ENCODE data around the gene CST8. TPM values are rescaled to one million over a fixed set of nuclear protein-coding genes. Genes with fewer than 3 reads are reported as not detected.

Gene CST8
- total RNA-seq, 1 experiment from 2014 or later = not detected

- Histone ChIP-seq H4K91ac (ENCODE audit: insufficient read length, low read depth, low read length) (no peak overlapping the region), H2BK120ac (ENCODE audit: low read depth, low read length, poor library complexity, severe bottlenecking) (no peak overlapping the region), H3K27ac (ENCODE audit: insufficient read length, low read depth, low read length) (no peak overlapping the region), H2AFZ (ENCODE audit: low read length) (no peak overlapping the region), H3K23me2 (ENCODE audit: insufficient read length, low read depth, low read length, poor library complexity, severe bottlenecking) (no peaks in the 10 kb centered on the region), H3K18ac (ENCODE audit: insufficient read length, low read depth, low read length) (no peak overlapping the region), H3K56ac (ENCODE audit: insufficient read length, low read depth, low read length) (no peak overlapping the region), H3K14ac (ENCODE audit: insufficient read depth, low read length) (no peak overlapping the region), H3K79me1 (ENCODE audit: insufficient read depth, low read depth, low read length, poor library complexity, severe bottlenecking) (no peaks in the 10 kb centered on the region), H2BK5ac (ENCODE audit: insufficient read length, low read length) (no peak overlapping the region), H2BK12ac (ENCODE audit: insufficient read length, low read depth, low read length) (no peak overlapping the region), H3K27me3 (ENCODE audit: insufficient read depth, low read length) (no peaks in the 10 kb centered on the region), H3K9me3 (ENCODE audit: control insufficient read depth, low read depth, low read length) (no peaks in the 10 kb centered on the region), H3K4ac (ENCODE audit: low read depth, low read length) (no peak overlapping the region), H3K23ac (ENCODE audit: insufficient read length, low read depth, low read length) (no peak overlapping the region), H3K4me1 (ENCODE audit: insufficient read depth, low read length) (peaks cover 8% of the 10 kb centered on the region; the same call in 1 of the 2 replicates), H4K5ac (ENCODE audit: insufficient read length, low read depth, low read length) (no peak overlapping the region), H3T11ph (ENCODE audit: low read length) (no peak overlapping the region), H2AK5ac (ENCODE audit: insufficient read length, low read length) (no peak overlapping the region), H2BK20ac (ENCODE audit: low read depth, low read length, poor library complexity, severe bottlenecking) (no peak overlapping the region), H3K9ac (ENCODE audit: extremely low read depth, insufficient read length, low read length) (no peak overlapping the region), H3K4me2 (ENCODE audit: insufficient read depth, insufficient read length, low read length) (no peak overlapping the region), H3K79me2 (ENCODE audit: insufficient read depth, low read length) (no peaks in the 10 kb centered on the region), H4K8ac (replicated peaks; ENCODE audit: insufficient read length, low read depth, low read length) (no peak overlapping the region), H4K20me1 (ENCODE audit: control insufficient read depth, insufficient read depth, insufficient read length) (no peaks in the 10 kb centered on the region), H2BK15ac (ENCODE audit: low read depth, low read length) (no peak overlapping the region)
- peaks cover 0 to 6% (median 4%) of the 10 kb centered on the region in 3 experiments; a peak in 2 of 7 replicates for H3K36me3 Mint-ChIP-seq (ENCODE audit: insufficient read depth in 1 of 3, low read depth in 3 of 3)
- WGBS (ENCODE audit: extremely low coverage, insufficient read length, low lambda C conversion rate) = no CpG with 5 or more reads among the region's 10 CpGs
- H3K9me3 Mint-ChIP-seq = peaks cover 5 to 8% of the 10 kb centered on the region in 2 experiments; a peak in 4 of 5 replicates
- no peak overlapping the region for H3K4me3 Mint-ChIP-seq
- H3K27me3 Mint-ChIP-seq (ENCODE audit: low read depth) = peaks cover 8% of the 10 kb centered on the region
- DNase-seq = no peak
- peak overlapping the region in 1 of 3 experiments; percentile 42; a peak in 1 of 7 replicates for H3K27ac Mint-ChIP-seq
- H3K4me1 Mint-ChIP-seq = peaks cover 41 to 47% of the 10 kb centered on the region in 2 experiments
- no peak for TF ChIP-seq CTCF (conservative IDR thresholded peaks at IDR 0.05)
These were observed 18.5 kb downstream of the CST8 start for GRCh38 chr20:23509247-23509913.
